Mucosa of rectum (tissue), 2 donors: Measurements from ENCODE around the gene SLC36A2.
"Not testable (repeated sequence)": the region's sequence is repeated elsewhere in the genome, so short reads cannot be mapped to it uniquely, and the experiment has no call there.

ENCODE experiments used
- H3K27ac ChIP-seq, 2 donors: one replicate each; pipeline ENCODE4 v1.7.0; 2013; ENCODE audit warnings: inconsistent platforms in 2 of 2, low read depth in 2 of 2, low read length in 2 of 2
- H3K27me3 ChIP-seq, 2 donors: one replicate each; pipeline ENCODE4 v1.7.0; 2013; ENCODE audit warnings: low read length in 2 of 2; ENCODE audit not compliant: control insufficient read depth in 2 of 2, insufficient read depth in 2 of 2
- H3K36me3 ChIP-seq, 2 donors: one replicate each; pipeline ENCODE4 v1.7.0; 2013; ENCODE audit warnings: low read length in 2 of 2; ENCODE audit not compliant: control insufficient read depth in 2 of 2, insufficient read depth in 2 of 2
- H3K4me1 ChIP-seq, 2 donors: one replicate each; pipeline ENCODE4 v1.7.0; 2013; ENCODE audit warnings: low read length in 2 of 2, mild to moderate bottlenecking in 1 of 2; ENCODE audit not compliant: control insufficient read depth in 2 of 2, insufficient read depth in 2 of 2
- H3K4me3 ChIP-seq, 2 donors: one replicate each; pipeline ENCODE4 v1.7.0; 2013; ENCODE audit warnings: low read length in 2 of 2
- H3K9ac ChIP-seq, 2 donors: one replicate each; pipeline ENCODE4 v1.7.0; 2013; ENCODE audit warnings: low read length in 2 of 2, low read depth in 1 of 2, mild to moderate bottlenecking in 1 of 2
- H3K9me3 ChIP-seq, 2 donors: one replicate each; pipeline ENCODE4 v1.7.0; 2013; ENCODE audit warnings: low read length in 2 of 2; ENCODE audit not compliant: control insufficient read depth in 2 of 2
- donor health status: healthy.
- donor health status: Normal muscosa, but diverticular disease.

The SLC36A2 gene

GRCh38 chr5:151347369-151347768 is at the start of gene SLC36A2:
Gene SLC36A2 (minus strand): TSS chr5:151347559. CDS start chr5:151347460, 99 bp downstream.
- H3K4me3 ChIP-seq: no peak within 1 kb of the TSS
- H3K36me3 ChIP-seq: no peaks in the 10 kb centered on the region
- H3K27ac ChIP-seq: no peak within 1 kb of the TSS
- no peaks in the 10 kb centered on the region for H3K4me1 ChIP-seq
- H3K27me3 ChIP-seq: peaks cover 3% of the 10 kb centered on the region in 2 donors
- H3K9me3 ChIP-seq: no peaks in the 10 kb centered on the region
- H3K9ac ChIP-seq: no peak within 1 kb of the TSS

- Histone ChIP-seq H3K27me3 (no peaks in the 10 kb centered on the region), H3K27ac (no peak overlapping the region), H3K4me1 (no peaks in the 10 kb centered on the region), H3K9me3 (no peaks in the 10 kb centered on the region), H3K9ac (no peak overlapping the region), H3K4me3 (no peak overlapping the region), H3K36me3 (no peaks in the 10 kb centered on the region)
Observed at GRCh38 chr5:151388960-151389359, 41.6 kb upstream of the SLC36A2 start.

GRCh38 chr5:151384106-151384505 is 36.7 kb upstream of the SLC36A2 start:
- no peaks in the 10 kb centered on the region for H3K4me1 ChIP-seq
- no peaks in the 10 kb centered on the region for H3K27me3 ChIP-seq
- H3K4me3 ChIP-seq: no peak overlapping the region
- H3K9me3 ChIP-seq: no peaks in the 10 kb centered on the region
- no peak overlapping the region for H3K9ac ChIP-seq
- no peak overlapping the region for H3K27ac ChIP-seq
- no peaks in the 10 kb centered on the region for H3K36me3 ChIP-seq

GRCh38 chr5:151383011-151383410 is 35.7 kb upstream of the SLC36A2 start:
- Histone ChIP-seq H3K4me3 (no peak overlapping the region), H3K27ac (no peak overlapping the region), H3K36me3 (no peaks in the 10 kb centered on the region), H3K9ac (no peak overlapping the region), H3K4me1 (no peaks in the 10 kb centered on the region), H3K27me3 (no peaks in the 10 kb centered on the region), H3K9me3 (no peaks in the 10 kb centered on the region)

- H3K36me3 ChIP-seq: no peaks in the 10 kb centered on the region
- H3K27me3 ChIP-seq: no peaks in the 10 kb centered on the region
- no peak overlapping the region for H3K9ac ChIP-seq
- H3K4me1 ChIP-seq: no peaks in the 10 kb centered on the region
- no peak overlapping the region for H3K27ac ChIP-seq
- no peaks in the 10 kb centered on the region for H3K9me3 ChIP-seq
- no peak overlapping the region for H3K4me3 ChIP-seq
Observed at GRCh38 chr5:151382576-151382975, 35.2 kb upstream of the SLC36A2 start.

GRCh38 chr5:151381899-151382298 is 34.5 kb upstream of the SLC36A2 start:
- Histone ChIP-seq H3K27me3 (no peaks in the 10 kb centered on the region), H3K36me3 (no peaks in the 10 kb centered on the region), H3K4me1 (no peaks in the 10 kb centered on the region), H3K27ac (no peak overlapping the region), H3K9ac (no peak overlapping the region), H3K4me3 (no peak overlapping the region), H3K9me3 (no peaks in the 10 kb centered on the region)

- Histone ChIP-seq H3K4me3 (no peak overlapping the region), H3K27me3 (no peaks in the 10 kb centered on the region), H3K4me1 (no peaks in the 10 kb centered on the region), H3K27ac (no peak overlapping the region), H3K36me3 (no peaks in the 10 kb centered on the region), H3K9ac (no peak overlapping the region), H3K9me3 (no peaks in the 10 kb centered on the region)
Observed at GRCh38 chr5:151378616-151379015, 31.3 kb upstream of the SLC36A2 start.

- Histone ChIP-seq H3K9ac (no peak overlapping the region), H3K36me3 (no peaks in the 10 kb centered on the region), H3K4me3 (no peak overlapping the region), H3K27me3 (no peaks in the 10 kb centered on the region), H3K4me1 (no peaks in the 10 kb centered on the region), H3K9me3 (no peaks in the 10 kb centered on the region), H3K27ac (no peak overlapping the region)
Observed at GRCh38 chr5:151374539-151374938, 27.2 kb upstream of the SLC36A2 start.

GRCh38 chr5:151367038-151367437 is 19.7 kb upstream of the SLC36A2 start:
- H3K36me3 ChIP-seq, H3K27ac ChIP-seq, H3K4me1 ChIP-seq, H3K4me3 ChIP-seq, H3K9ac ChIP-seq, H3K27me3 ChIP-seq: not testable (repeated sequence)
- H3K9me3 ChIP-seq: peaks cover 10 to 11% of the 10 kb centered on the region in 2 donors

GRCh38 chr5:151363673-151364072 is 16.3 kb upstream of the SLC36A2 start:
- Histone ChIP-seq H3K27ac (no peak overlapping the region), H3K9ac (no peak overlapping the region), H3K27me3 (no peaks in the 10 kb centered on the region), H3K9me3 (peaks cover 10 to 11% of the 10 kb centered on the region in 2 donors), H3K36me3 (no peaks in the 10 kb centered on the region), H3K4me3 (no peak overlapping the region), H3K4me1 (no peaks in the 10 kb centered on the region)

GRCh38 chr5:151362970-151363369 is 15.6 kb upstream of the SLC36A2 start:
- no peak overlapping the region for H3K4me3 ChIP-seq
- H3K9ac ChIP-seq: no peak overlapping the region
- H3K4me1 ChIP-seq: no peaks in the 10 kb centered on the region
- H3K36me3 ChIP-seq: no peaks in the 10 kb centered on the region
- no peak overlapping the region for H3K27ac ChIP-seq
- no peaks in the 10 kb centered on the region for H3K27me3 ChIP-seq
- peaks cover 6 to 7% of the 10 kb centered on the region in 2 donors for H3K9me3 ChIP-seq
